NB4 (cell line): ENCODE results near the gene ANTXR1.

Source experiments
- MYC ChIP-seq: IDR thresholded peaks from 2 replicates; pipeline ENCODE4 v1.6.1; 2011; ENCODE audit warnings: low read depth, low read length
- POLR2A ChIP-seq: IDR thresholded peaks from 2 replicates; pipeline ENCODE4 v1.6.1; 2011; ENCODE audit warnings: mild to moderate bottlenecking; ENCODE audit not compliant: insufficient read length; ENCODE audit errors: extremely low read depth
- TF ChIP-seq, protein P1 (sequence below): IDR thresholded peaks from one replicate; pipeline ENCODE4 v1.5.1; 2012; ENCODE audit warnings: low read depth, low read length
- TF ChIP-seq, protein P2 (sequence below): IDR thresholded peaks from 2 replicates; pipeline ENCODE4 v1.6.1; 2011; ENCODE audit warnings: low read depth, low read length

DNA sequence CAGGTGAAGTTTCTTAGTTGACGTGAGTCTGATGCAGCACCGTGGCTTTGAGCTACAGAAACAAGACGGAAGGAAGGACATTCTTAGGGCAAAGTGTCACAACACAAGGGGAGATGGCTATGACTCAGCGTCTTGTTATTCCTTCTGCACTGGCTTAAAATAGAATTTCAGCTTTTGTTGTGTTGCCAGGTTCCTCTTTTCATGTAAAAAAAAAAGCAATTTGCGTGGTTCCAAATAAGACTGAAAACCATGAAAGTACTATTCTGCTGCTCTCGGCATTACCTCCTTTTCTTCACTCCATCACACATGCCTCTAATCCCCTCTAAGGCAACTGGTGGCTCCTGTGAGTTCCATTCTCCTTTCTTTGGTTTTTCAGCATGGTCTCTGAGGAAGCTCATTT is 150.1 kb downstream of the ANTXR1 start:
- TF ChIP-seq POLR2A = no peak
- TF ChIP-seq, protein P1, sequence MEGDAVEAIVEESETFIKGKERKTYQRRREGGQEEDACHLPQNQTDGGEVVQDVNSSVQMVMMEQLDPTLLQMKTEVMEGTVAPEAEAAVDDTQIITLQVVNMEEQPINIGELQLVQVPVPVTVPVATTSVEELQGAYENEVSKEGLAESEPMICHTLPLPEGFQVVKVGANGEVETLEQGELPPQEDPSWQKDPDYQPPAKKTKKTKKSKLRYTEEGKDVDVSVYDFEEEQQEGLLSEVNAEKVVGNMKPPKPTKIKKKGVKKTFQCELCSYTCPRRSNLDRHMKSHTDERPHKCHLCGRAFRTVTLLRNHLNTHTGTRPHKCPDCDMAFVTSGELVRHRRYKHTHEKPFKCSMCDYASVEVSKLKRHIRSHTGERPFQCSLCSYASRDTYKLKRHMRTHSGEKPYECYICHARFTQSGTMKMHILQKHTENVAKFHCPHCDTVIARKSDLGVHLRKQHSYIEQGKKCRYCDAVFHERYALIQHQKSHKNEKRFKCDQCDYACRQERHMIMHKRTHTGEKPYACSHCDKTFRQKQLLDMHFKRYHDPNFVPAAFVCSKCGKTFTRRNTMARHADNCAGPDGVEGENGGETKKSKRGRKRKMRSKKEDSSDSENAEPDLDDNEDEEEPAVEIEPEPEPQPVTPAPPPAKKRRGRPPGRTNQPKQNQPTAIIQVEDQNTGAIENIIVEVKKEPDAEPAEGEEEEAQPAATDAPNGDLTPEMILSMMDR = no peak
- TF ChIP-seq, protein P2, sequence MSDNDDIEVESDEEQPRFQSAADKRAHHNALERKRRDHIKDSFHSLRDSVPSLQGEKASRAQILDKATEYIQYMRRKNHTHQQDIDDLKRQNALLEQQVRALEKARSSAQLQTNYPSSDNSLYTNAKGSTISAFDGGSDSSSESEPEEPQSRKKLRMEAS = no peak
- TF ChIP-seq MYC = peak; percentile 60
